Measurements from ENCODE around the gene FMO2. TPM values are rescaled to one million over a fixed set of nuclear protein-coding genes. Genes with fewer than 3 reads are reported as not detected.

FMO2 gene
- total RNA-seq, 2 donors from 2014 or later: not detected

DNA sequence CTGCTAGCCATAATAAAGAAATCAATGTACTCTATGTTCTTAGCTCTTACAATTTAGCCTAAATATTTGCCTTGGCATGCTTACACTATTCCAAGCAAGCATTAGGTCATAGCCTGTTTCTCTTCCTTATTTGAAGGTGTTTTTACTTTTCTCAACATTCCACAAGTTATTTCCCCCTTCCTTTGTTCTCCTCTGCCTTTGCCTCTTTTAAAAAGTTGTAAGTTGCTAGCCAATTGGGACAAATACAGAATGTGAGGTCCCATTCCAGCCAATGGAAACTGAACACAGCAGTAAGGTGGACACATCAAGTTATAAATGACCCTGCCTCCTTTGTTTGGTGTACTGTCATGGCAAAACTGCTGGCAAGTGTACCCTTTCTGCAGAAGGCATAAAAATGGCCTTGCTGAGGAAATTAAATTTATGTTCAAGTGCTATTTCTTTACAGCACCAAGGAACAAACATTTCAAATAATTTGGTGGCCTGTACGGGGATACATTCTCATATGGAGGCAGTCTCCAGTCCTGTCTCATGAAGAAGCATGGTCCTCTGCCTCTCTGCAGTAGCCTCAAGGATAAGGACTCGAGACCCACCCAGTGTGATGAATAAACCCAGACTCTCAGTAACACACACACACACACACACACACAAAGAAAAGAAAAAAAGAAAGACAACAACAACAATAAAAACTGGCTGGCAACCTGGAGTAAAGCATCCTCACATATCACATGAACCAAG is 34.4 kb downstream of the FMO2 start:
- Mint-ChIP-seq H3K36me3 (ENCODE audit: low read depth) (no peaks in the 10 kb centered on the region), H3K27me3 (ENCODE audit: insufficient read depth) (no peaks in the 10 kb centered on the region), H3K4me3 (peak overlapping the region; percentile 55), H3K9me3 (peaks cover 10% of the 10 kb centered on the region), H3K27ac (peak overlapping the region; percentile 90), H3K4me1 (peaks cover 32% of the 10 kb centered on the region)
- Histone ChIP-seq H3K36me3 (ENCODE audit: control insufficient read depth, insufficient read depth, low read length) (no peaks in the 10 kb centered on the region), H3K9ac (ENCODE audit: extremely low read depth, low read length, poor library complexity, severe bottlenecking) (peak overlapping the region; percentile 40), H3K9me3 (ENCODE audit: control insufficient read depth, low read length) (peaks cover 13% of the 10 kb centered on the region), H3K27me3 (ENCODE audit: control insufficient read depth, insufficient read depth, low read length, poor library complexity, severe bottlenecking) (no peaks in the 10 kb centered on the region), H3K4me3 (ENCODE audit: low read length) (peak overlapping the region; percentile 73), H3K4me1 (ENCODE audit: control insufficient read depth, insufficient read depth, low read length) (peaks cover 5% of the 10 kb centered on the region), H3K27ac (ENCODE audit: low read depth, low read length) (peak overlapping the region; percentile 86)
- DNase-seq: peak; percentile 59
- WGBS, 2 experiments (ENCODE audit: insufficient coverage in 1 of 2, insufficient read length in 1 of 2): 41% methylated on average over 2 of the region's 2 CpGs; no CpG with 5 or more reads in 1 of the 2 experiments
- TF ChIP-seq, protein P1, sequence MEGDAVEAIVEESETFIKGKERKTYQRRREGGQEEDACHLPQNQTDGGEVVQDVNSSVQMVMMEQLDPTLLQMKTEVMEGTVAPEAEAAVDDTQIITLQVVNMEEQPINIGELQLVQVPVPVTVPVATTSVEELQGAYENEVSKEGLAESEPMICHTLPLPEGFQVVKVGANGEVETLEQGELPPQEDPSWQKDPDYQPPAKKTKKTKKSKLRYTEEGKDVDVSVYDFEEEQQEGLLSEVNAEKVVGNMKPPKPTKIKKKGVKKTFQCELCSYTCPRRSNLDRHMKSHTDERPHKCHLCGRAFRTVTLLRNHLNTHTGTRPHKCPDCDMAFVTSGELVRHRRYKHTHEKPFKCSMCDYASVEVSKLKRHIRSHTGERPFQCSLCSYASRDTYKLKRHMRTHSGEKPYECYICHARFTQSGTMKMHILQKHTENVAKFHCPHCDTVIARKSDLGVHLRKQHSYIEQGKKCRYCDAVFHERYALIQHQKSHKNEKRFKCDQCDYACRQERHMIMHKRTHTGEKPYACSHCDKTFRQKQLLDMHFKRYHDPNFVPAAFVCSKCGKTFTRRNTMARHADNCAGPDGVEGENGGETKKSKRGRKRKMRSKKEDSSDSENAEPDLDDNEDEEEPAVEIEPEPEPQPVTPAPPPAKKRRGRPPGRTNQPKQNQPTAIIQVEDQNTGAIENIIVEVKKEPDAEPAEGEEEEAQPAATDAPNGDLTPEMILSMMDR (conservative IDR thresholded peaks at IDR 0.05): no peak

DNA sequence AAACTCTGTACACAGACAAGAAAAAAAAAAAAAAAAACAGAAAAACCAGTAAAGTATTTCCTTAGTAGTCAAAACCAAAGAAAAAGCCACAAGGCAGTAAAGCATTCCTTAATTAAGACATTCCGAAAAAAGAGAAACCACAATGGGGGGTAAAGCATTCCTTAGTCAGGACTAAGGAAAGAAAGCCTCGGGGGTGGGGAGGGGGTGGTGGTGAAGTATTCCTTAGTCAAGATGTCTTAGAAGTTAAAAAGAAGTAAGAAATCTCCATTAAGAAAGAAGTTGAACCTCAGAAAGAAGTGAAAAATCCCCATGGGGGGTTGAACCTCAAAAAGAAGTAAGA is 35.0 kb downstream of the FMO2 start:
- WGBS, 2 experiments (ENCODE audit: insufficient coverage in 1 of 2, insufficient read length in 1 of 2): 0 to 5% methylated on average over 1 to 2 of the region's 2 CpGs
- H3K27ac Mint-ChIP-seq: peak overlapping the region; percentile 90
- H3K36me3 Mint-ChIP-seq (ENCODE audit: low read depth): no peaks in the 10 kb centered on the region
- Histone ChIP-seq H3K36me3 (ENCODE audit: control insufficient read depth, insufficient read depth, low read length) (no peaks in the 10 kb centered on the region), H3K4me1 (ENCODE audit: control insufficient read depth, insufficient read depth, low read length) (peaks cover 5% of the 10 kb centered on the region), H3K9ac (ENCODE audit: extremely low read depth, low read length, poor library complexity, severe bottlenecking) (peak overlapping the region; percentile 71), H3K9me3 (ENCODE audit: control insufficient read depth, low read length) (peaks cover 13% of the 10 kb centered on the region), H3K27ac (ENCODE audit: low read depth, low read length) (peak overlapping the region; percentile 86), H3K27me3 (ENCODE audit: control insufficient read depth, insufficient read depth, low read length, poor library complexity, severe bottlenecking) (no peaks in the 10 kb centered on the region), H3K4me3 (ENCODE audit: low read length) (peak overlapping the region; percentile 73)
- no peaks in the 10 kb centered on the region for H3K27me3 Mint-ChIP-seq (ENCODE audit: insufficient read depth)
- TF ChIP-seq, protein P1 (conservative IDR thresholded peaks at IDR 0.05): no peak
- peak overlapping the region; percentile 55 for H3K4me3 Mint-ChIP-seq
- peaks cover 10% of the 10 kb centered on the region for H3K9me3 Mint-ChIP-seq
- peaks cover 32% of the 10 kb centered on the region for H3K4me1 Mint-ChIP-seq
- DNase-seq: peak; percentile 79

DNA sequence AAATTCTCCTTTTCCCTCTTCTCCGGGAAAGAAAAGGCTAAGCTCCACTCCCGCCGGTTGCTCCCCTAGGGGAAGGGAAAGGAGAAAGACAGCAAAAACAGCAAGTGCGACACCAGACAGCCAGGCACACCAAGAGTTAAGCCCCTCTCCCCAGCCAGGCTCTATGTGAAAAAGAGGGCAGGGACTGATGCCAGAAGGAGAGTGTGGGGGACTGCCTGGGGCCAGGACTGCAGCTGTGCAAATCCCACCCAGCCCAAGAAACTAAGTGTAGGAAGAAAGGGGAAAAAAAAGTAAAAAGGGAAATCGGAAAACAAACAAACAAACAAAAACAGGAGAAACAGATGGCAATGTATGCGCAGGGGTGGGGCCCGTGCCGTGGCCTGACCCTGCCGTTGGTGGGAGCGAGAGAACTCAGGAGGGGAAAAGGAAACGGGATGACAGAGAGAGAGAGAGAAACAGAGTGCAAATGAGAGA is 35.5 kb downstream of the FMO2 start:
- peak overlapping the region; percentile 71 for H3K9ac ChIP-seq (ENCODE audit: extremely low read depth, low read length, poor library complexity, severe bottlenecking)

More for the DNA sequence above, 35.5 kb downstream of the FMO2 start:
- Mint-ChIP-seq H3K4me1 (peaks cover 32% of the 10 kb centered on the region), H3K27me3 (ENCODE audit: insufficient read depth) (no peaks in the 10 kb centered on the region), H3K9me3 (peaks cover 10% of the 10 kb centered on the region), H3K4me3 (peak overlapping the region; percentile 55), H3K27ac (peak overlapping the region; percentile 90), H3K36me3 (ENCODE audit: low read depth) (no peaks in the 10 kb centered on the region)
- peaks cover 13% of the 10 kb centered on the region for H3K9me3 ChIP-seq (ENCODE audit: control insufficient read depth, low read length)
- peaks cover 5% of the 10 kb centered on the region for H3K4me1 ChIP-seq (ENCODE audit: control insufficient read depth, insufficient read depth, low read length)
- peak overlapping the region; percentile 86 for H3K27ac ChIP-seq (ENCODE audit: low read depth, low read length)
- no peaks in the 10 kb centered on the region for H3K36me3 ChIP-seq (ENCODE audit: control insufficient read depth, insufficient read depth, low read length)
- 4% methylated on average over 11 of the region's 11 CpGs; no CpG with 5 or more reads in 1 of the 2 experiments for WGBS, 2 experiments (ENCODE audit: insufficient coverage in 1 of 2, insufficient read length in 1 of 2)
- peak overlapping the region; percentile 73 for H3K4me3 ChIP-seq (ENCODE audit: low read length)
- DNase-seq: peak; percentile 92
- TF ChIP-seq, protein P1 (conservative IDR thresholded peaks at IDR 0.05): peak; percentile 39
- H3K27me3 ChIP-seq (ENCODE audit: control insufficient read depth, insufficient read depth, low read length, poor library complexity, severe bottlenecking): no peaks in the 10 kb centered on the region

Measured in endodermal cell (in vitro differentiated cells).